ENCODE data around the gene UTP11. TPM values are rescaled to one million over a fixed set of nuclear protein-coding genes. Genes with fewer than 3 reads are reported as not detected.
"Not testable (repeated sequence)": the region's sequence is repeated elsewhere in the genome, so short reads cannot be mapped to it uniquely, and the experiment has no call there.

Gene UTP11
- total and polyA plus RNA-seq, 2 of the 8 experiments (the other 6 are each of a cell fraction or from before 2014, with no cell fraction given) = 19.5 to 60.5 TPM

DNA sequence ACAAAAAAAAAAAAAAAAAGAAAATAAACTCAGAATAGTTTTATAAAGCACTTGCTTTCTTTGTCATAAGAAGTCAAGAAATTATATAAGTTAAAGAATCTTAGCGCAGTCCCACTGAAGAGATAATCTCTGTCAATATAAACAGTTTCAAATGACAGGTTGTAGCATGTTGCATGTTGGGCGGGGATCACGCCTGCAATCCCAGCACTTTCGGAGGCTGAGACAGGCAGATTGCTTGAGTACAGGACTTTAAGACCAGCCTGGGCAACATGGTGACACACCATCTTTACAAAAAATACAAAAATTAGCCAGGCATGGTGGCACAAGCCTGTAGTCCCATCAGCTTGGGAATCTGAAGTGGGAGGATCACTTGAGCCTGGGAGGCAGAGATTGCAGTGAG is 47.2 kb upstream of the UTP11 start (continued):
- TF ChIP-seq CBX8 (IDR thresholded peaks at IDR 0.05; ENCODE audit: borderline replicate concordance, low read depth, low read length) = no peak
- TF ChIP-seq ZNF274 (IDR thresholded peaks at IDR 0.05; ENCODE audit: borderline replicate concordance, extremely low read depth, low read length) = no peak

DNA sequence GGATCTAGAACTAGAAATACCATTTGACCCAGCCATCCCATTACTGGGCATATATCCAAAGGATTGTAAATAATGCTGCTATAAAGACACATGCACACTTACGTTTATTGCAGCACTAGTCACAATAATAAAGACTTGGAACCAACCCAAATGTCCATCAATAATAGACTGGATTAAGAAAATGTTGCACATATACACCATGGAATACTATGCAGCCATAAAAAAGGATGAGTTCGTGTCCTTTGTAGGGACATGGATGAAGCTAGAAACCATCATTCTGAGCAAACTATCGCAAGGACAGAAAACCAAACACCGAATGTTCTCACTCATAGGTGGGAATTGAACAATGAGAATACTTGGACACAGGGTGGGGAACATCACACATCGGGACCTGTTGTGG is 38.9 kb upstream of the UTP11 start:
- H3K4ac ChIP-seq (replicated peaks; ENCODE audit: insufficient read length, low read depth, low read length); H3K27me3 ChIP-seq (replicated peaks in 1 of 4; ENCODE audit: control insufficient read depth in 3 of 4, extremely low read depth in 1 of 4, insufficient read depth in 3 of 4, low read length in 3 of 4); H3K79me1 ChIP-seq (ENCODE audit: low read depth, low read length); H4K8ac ChIP-seq (ENCODE audit: extremely low read depth, insufficient read depth, low read length); DNase-seq (ENCODE audit: low read depth in 1 of 2, low spot score in 2 of 2); H3K4me3 ChIP-seq (ENCODE audit: extremely low read depth in 1 of 4, insufficient read depth in 2 of 4, low read depth in 3 of 4, low read length in 4 of 4); H3K23ac ChIP-seq (ENCODE audit: insufficient read length); H2AFZ ChIP-seq (ENCODE audit: low read length); CTCF ChIA-PET (ENCODE audit: partially characterized antibody); H2AK5ac ChIP-seq (ENCODE audit: low read depth, low read length); H3K9me3 ChIP-seq (ENCODE audit: insufficient read depth in 2 of 2, low read depth in 1 of 2, low read length in 1 of 2); H2BK120ac ChIP-seq (replicated peaks; ENCODE audit: low read depth, low read length); H3K27ac ChIP-seq (ENCODE audit: low read depth, low read length); H2BK5ac ChIP-seq (ENCODE audit: low read depth, low read length); H3K4me1 ChIP-seq (replicated peaks in 1 of 4; ENCODE audit: control insufficient read depth in 3 of 4, insufficient read depth in 4 of 4, low read length in 3 of 4); H4K91ac ChIP-seq (replicated peaks; ENCODE audit: insufficient read length, low read length); H4K5ac ChIP-seq (ENCODE audit: insufficient read length, low read depth, low read length); H3K79me2 ChIP-seq (ENCODE audit: control insufficient read depth in 1 of 2, insufficient read depth in 2 of 2, low read length in 2 of 2); H3K4me2 ChIP-seq (ENCODE audit: insufficient read depth in 1 of 2, low read depth in 2 of 2, low read length in 2 of 2); FAIRE-seq; H3K9ac ChIP-seq (replicated peaks in 1 of 4; ENCODE audit: extremely low read depth in 1 of 4, low read depth in 3 of 4, low read length in 3 of 4); H2BK20ac ChIP-seq (ENCODE audit: low read length); POLR2A ChIA-PET (ENCODE audit: partially characterized antibody); H3K23me2 ChIP-seq (ENCODE audit: low read depth, low read length); H3K18ac ChIP-seq (ENCODE audit: extremely low read depth, low read length); H4K20me1 ChIP-seq (replicated peaks in 1 of 2; ENCODE audit: control insufficient read depth in 1 of 2, insufficient read depth in 2 of 2, low read length in 2 of 2); H2BK15ac ChIP-seq (ENCODE audit: low read length); H3K56ac ChIP-seq (replicated peaks; ENCODE audit: insufficient read length, low read depth, low read length); H3K14ac ChIP-seq (ENCODE audit: insufficient read length); H2BK12ac ChIP-seq (ENCODE audit: low read depth, low read length): not testable (repeated sequence)
- 93% methylated on average over 5 of the region's 5 CpGs; no CpG with 5 or more reads in 1 of the 2 experiments for WGBS, 2 experiments (ENCODE audit: extremely low coverage in 1 of 2, insufficient coverage in 1 of 2, insufficient read length in 1 of 2, insufficient replicate concordance in 2 of 2, low coverage in 1 of 2, low lambda C conversion rate in 2 of 2, missing lambda C conversion rate in 1 of 2)
- peaks cover 18 to 63% (median 42%) of the 10 kb centered on the region in 4 experiments for H3K36me3 ChIP-seq (ENCODE audit: control insufficient read depth in 2 of 4, insufficient read depth in 4 of 4, low read length in 3 of 4)
